Measurements from ENCODE around the gene SP7.
A peak's percentile ranks its signal among the peaks of the same experiment; 100 is the strongest.
"Not testable (repeated sequence)": the region's sequence is repeated elsewhere in the genome, so short reads cannot be mapped to it uniquely, and the experiment has no call there.

SP7 gene

DNA sequence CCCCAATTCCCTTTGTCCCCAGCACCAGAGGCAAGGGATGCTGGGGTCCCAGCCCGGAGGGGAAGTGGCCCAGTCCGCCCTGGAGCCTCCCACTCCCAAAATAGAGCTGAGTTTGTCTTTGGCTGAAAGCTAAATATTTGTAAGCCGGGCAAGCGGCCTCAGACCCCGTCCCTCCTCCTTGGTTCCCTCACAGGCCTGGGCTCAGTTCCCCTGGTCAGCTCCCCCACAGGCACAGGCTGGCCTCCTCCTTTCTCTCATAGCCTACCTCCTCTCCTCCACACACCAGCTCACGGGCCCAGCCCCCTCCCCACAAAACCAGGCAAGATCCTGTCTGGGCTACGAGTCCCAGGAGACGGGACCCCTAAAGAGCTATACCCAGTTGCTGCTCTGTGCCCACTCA lies 1.3 kb downstream of the SP7 start:
- H3K4me3 ChIP-seq (ENCODE audit: low read length in 2 of 2), result no peak overlapping the region
- H3K9ac ChIP-seq (ENCODE audit: low read depth in 1 of 2, low read length in 2 of 2), result no peak overlapping the region
- H3K9me3 ChIP-seq (ENCODE audit: control insufficient read depth in 2 of 2, low read length in 2 of 2), result no peaks in the 10 kb centered on the region
- no peaks in the 10 kb centered on the region for H3K4me1 ChIP-seq (ENCODE audit: control insufficient read depth in 2 of 2, insufficient read depth in 2 of 2, low read length in 2 of 2)
- H3K36me3 ChIP-seq (ENCODE audit: control insufficient read depth in 2 of 2, insufficient read depth in 2 of 2, low read length in 2 of 2), result no peaks in the 10 kb centered on the region
- H3K27me3 ChIP-seq (ENCODE audit: control insufficient read depth in 2 of 2, insufficient read depth in 2 of 2, low read length in 2 of 2), result peaks cover 22 to 26% of the 10 kb centered on the region in 2 donors
- no peak overlapping the region for H3K27ac ChIP-seq (ENCODE audit: low read depth in 2 of 2, low read length in 2 of 2)

DNA sequence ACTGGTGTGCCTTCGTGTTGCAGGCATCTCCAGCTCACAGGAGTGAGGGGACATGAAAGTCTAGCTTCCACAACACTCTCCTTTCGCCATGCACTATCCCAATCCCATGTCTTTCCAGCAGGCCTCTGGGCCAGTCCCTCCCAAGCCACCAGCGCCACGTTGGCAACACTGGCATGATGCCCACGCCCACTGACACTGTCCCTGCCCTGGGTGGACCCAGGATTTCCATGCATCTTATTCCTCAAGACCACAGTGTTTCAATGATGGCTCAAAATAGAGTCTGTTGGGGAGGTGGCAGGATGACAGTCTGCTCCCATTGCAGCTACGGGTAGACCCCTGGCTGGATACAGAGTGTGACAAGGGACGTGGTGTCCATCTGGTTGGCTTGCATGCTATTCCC lies 2.3 kb downstream of the SP7 start:
- no peak overlapping the region for H3K27ac ChIP-seq (ENCODE audit: low read depth in 2 of 2, low read length in 2 of 2)
- H3K27me3 ChIP-seq (ENCODE audit: control insufficient read depth in 2 of 2, insufficient read depth in 2 of 2, low read length in 2 of 2), result peaks cover 26 to 28% of the 10 kb centered on the region in 2 donors
- no peaks in the 10 kb centered on the region for H3K9me3 ChIP-seq (ENCODE audit: control insufficient read depth in 2 of 2, low read length in 2 of 2)
- no peaks in the 10 kb centered on the region for H3K4me1 ChIP-seq (ENCODE audit: control insufficient read depth in 2 of 2, insufficient read depth in 2 of 2, low read length in 2 of 2)
- H3K9ac ChIP-seq (ENCODE audit: low read depth in 1 of 2, low read length in 2 of 2), result no peak overlapping the region
- H3K36me3 ChIP-seq (ENCODE audit: control insufficient read depth in 2 of 2, insufficient read depth in 2 of 2, low read length in 2 of 2), result no peaks in the 10 kb centered on the region
- no peak overlapping the region for H3K4me3 ChIP-seq (ENCODE audit: low read length in 2 of 2)

DNA sequence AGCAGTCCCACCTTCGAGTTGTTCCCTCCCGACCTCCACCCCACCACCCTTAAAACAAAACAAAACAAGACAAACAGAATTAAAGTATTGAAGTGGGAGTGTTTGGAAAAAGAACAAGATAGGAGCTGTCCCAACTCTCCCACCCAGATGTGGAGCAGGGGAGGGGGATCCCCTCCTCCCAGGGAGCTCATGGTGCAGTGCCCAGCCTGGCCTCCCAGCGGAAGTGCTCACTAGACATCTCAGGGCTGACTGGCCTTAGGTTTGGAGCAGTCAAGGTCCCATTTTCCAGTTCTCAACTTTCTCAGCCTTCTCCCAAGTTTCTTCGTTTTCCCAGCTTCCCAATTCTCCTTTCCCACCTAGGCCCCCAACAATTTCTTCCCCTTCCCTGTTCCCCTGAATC lies 2.9 kb downstream of the SP7 start:
- Histone ChIP-seq H3K9ac (ENCODE audit: low read depth in 1 of 2, low read length in 2 of 2) (no peak overlapping the region), H3K9me3 (ENCODE audit: control insufficient read depth in 2 of 2, low read length in 2 of 2) (no peaks in the 10 kb centered on the region), H3K27ac (ENCODE audit: low read depth in 2 of 2, low read length in 2 of 2) (no peak overlapping the region), H3K4me3 (ENCODE audit: low read length in 2 of 2) (no peak overlapping the region), H3K4me1 (ENCODE audit: control insufficient read depth in 2 of 2, insufficient read depth in 2 of 2, low read length in 2 of 2) (no peaks in the 10 kb centered on the region), H3K27me3 (ENCODE audit: control insufficient read depth in 2 of 2, insufficient read depth in 2 of 2, low read length in 2 of 2) (peaks cover 21 to 32% of the 10 kb centered on the region in 2 donors), H3K36me3 (ENCODE audit: control insufficient read depth in 2 of 2, insufficient read depth in 2 of 2, low read length in 2 of 2) (no peaks in the 10 kb centered on the region)

- H3K4me3 ChIP-seq (ENCODE audit: low read length in 2 of 2), result no peak overlapping the region
- no peak overlapping the region for H3K27ac ChIP-seq (ENCODE audit: low read depth in 2 of 2, low read length in 2 of 2)
- no peaks in the 10 kb centered on the region for H3K9me3 ChIP-seq (ENCODE audit: control insufficient read depth in 2 of 2, low read length in 2 of 2)
- no peak overlapping the region for H3K9ac ChIP-seq (ENCODE audit: low read depth in 1 of 2, low read length in 2 of 2)
- H3K36me3 ChIP-seq (ENCODE audit: control insufficient read depth in 2 of 2, insufficient read depth in 2 of 2, low read length in 2 of 2), result no peaks in the 10 kb centered on the region
- peaks cover 18 to 34% of the 10 kb centered on the region in 2 donors for H3K27me3 ChIP-seq (ENCODE audit: control insufficient read depth in 2 of 2, insufficient read depth in 2 of 2, low read length in 2 of 2)
- no peaks in the 10 kb centered on the region for H3K4me1 ChIP-seq (ENCODE audit: control insufficient read depth in 2 of 2, insufficient read depth in 2 of 2, low read length in 2 of 2)
Observed at GRCh38 chr12:53332744-53333143, 3.4 kb downstream of the SP7 start.

DNA sequence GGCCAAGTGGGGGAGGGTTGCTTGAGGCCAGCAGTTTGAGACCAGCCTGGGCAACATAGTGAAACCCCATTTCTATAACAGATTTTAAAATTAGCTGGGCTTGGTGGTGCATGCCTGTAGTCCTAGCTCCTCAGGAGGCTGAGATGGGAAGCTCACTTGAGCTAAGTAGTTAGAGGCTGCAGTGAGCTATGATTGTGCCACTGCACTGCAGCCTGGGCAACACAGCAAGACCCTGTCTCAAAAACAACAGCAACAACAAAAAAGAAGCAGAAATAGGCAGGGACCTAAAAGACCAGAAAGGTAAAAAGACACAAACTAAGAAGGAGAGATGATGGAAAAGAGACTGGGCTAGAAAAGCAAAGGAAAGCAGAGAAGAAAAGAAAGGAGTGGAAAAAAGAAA lies 3.8 kb downstream of the SP7 start:
- H3K9ac ChIP-seq (ENCODE audit: low read depth in 1 of 2, low read length in 2 of 2); H3K36me3 ChIP-seq (ENCODE audit: control insufficient read depth in 2 of 2, insufficient read depth in 2 of 2, low read length in 2 of 2); H3K9me3 ChIP-seq (ENCODE audit: control insufficient read depth in 2 of 2, low read length in 2 of 2); H3K4me1 ChIP-seq (ENCODE audit: control insufficient read depth in 2 of 2, insufficient read depth in 2 of 2, low read length in 2 of 2); H3K27ac ChIP-seq (ENCODE audit: low read depth in 2 of 2, low read length in 2 of 2); H3K4me3 ChIP-seq (ENCODE audit: low read length in 2 of 2): not testable (repeated sequence)
- H3K27me3 ChIP-seq (ENCODE audit: control insufficient read depth in 2 of 2, insufficient read depth in 2 of 2, low read length in 2 of 2), result peaks cover 16 to 37% of the 10 kb centered on the region in 2 donors

- Histone ChIP-seq H3K36me3 (ENCODE audit: control insufficient read depth in 2 of 2, insufficient read depth in 2 of 2, low read length in 2 of 2) (no peaks in the 10 kb centered on the region), H3K4me1 (ENCODE audit: control insufficient read depth in 2 of 2, insufficient read depth in 2 of 2, low read length in 2 of 2) (peaks cover 4% of the 10 kb centered on the region in 2 donors)
Observed at GRCh38 chr12:53330671-53331070, 5.5 kb downstream of the SP7 start.

GRCh38 chr12:53328043-53328435 lies 8.1 kb downstream of the SP7 start:
- H3K4me1 ChIP-seq (ENCODE audit: control insufficient read depth in 2 of 2, insufficient read depth in 2 of 2, low read length in 2 of 2), result peaks cover 12 to 17% of the 10 kb centered on the region in 2 donors
- no peak overlapping the region for H3K4me3 ChIP-seq (ENCODE audit: low read length in 2 of 2)
- H3K9ac ChIP-seq (ENCODE audit: low read depth in 1 of 2, low read length in 2 of 2), result no peak overlapping the region
- no peaks in the 10 kb centered on the region for H3K9me3 ChIP-seq (ENCODE audit: control insufficient read depth in 2 of 2, low read length in 2 of 2)
- H3K27ac ChIP-seq (ENCODE audit: low read depth in 2 of 2, low read length in 2 of 2), result no peak overlapping the region
- no peaks in the 10 kb centered on the region for H3K36me3 ChIP-seq (ENCODE audit: control insufficient read depth in 2 of 2, insufficient read depth in 2 of 2, low read length in 2 of 2)
- peaks cover 0 to 42% of the 10 kb centered on the region in 2 donors for H3K27me3 ChIP-seq (ENCODE audit: control insufficient read depth in 2 of 2, insufficient read depth in 2 of 2, low read length in 2 of 2)

More at GRCh38 chr12:53330671-53331070, 5.5 kb downstream of the SP7 start:
- no peaks in the 10 kb centered on the region for H3K9me3 ChIP-seq (ENCODE audit: control insufficient read depth in 2 of 2, low read length in 2 of 2)
- H3K4me3 ChIP-seq (ENCODE audit: low read length in 2 of 2), result no peak overlapping the region
- no peak overlapping the region for H3K9ac ChIP-seq (ENCODE audit: low read depth in 1 of 2, low read length in 2 of 2)
- H3K27me3 ChIP-seq (ENCODE audit: control insufficient read depth in 2 of 2, insufficient read depth in 2 of 2, low read length in 2 of 2), result peaks cover 2 to 43% of the 10 kb centered on the region in 2 donors
- no peak overlapping the region for H3K27ac ChIP-seq (ENCODE audit: low read depth in 2 of 2, low read length in 2 of 2)

DNA sequence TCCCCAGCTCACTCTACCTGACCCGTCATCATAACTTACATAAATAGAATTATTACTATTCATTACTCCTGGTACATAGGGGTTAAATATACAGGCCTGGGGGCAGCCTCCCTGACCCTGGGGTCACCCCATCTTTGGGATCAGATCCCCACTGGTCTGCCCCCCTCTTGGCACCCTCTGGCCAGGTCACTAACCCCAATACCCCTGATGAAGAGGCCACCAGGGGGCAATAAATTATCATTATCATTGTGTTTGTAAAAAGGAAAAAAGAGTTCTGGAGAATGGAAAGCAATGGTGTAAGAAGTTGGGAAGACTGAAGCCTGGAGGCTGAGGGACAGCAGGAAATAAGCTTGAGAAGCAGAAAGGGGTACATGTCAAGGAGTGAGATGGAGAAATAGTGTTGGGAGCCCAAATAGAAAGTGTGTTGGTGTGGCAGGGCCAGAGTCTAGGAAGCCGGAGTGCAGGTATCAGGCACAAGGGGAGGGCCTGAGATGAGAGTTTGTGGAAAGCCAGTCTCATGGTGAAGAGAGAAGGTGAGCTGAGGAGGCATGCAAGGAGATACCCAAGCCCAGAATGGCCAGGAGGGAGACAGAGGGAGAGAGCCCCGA lies 8.6 kb downstream of the SP7 start:
- Histone ChIP-seq H3K4me1 (ENCODE audit: control insufficient read depth in 2 of 2, insufficient read depth in 2 of 2, low read length in 2 of 2) (peaks cover 12 to 17% of the 10 kb centered on the region in 2 donors), H3K36me3 (ENCODE audit: control insufficient read depth in 2 of 2, insufficient read depth in 2 of 2, low read length in 2 of 2) (no peaks in the 10 kb centered on the region), H3K9me3 (ENCODE audit: control insufficient read depth in 2 of 2, low read length in 2 of 2) (no peaks in the 10 kb centered on the region), H3K27me3 (ENCODE audit: control insufficient read depth in 2 of 2, insufficient read depth in 2 of 2, low read length in 2 of 2) (peaks cover 0 to 42% of the 10 kb centered on the region in 2 donors), H3K4me3 (ENCODE audit: low read length in 2 of 2) (no peak overlapping the region), H3K27ac (ENCODE audit: low read depth in 2 of 2, low read length in 2 of 2) (no peak overlapping the region), H3K9ac (ENCODE audit: low read depth in 1 of 2, low read length in 2 of 2) (no peak overlapping the region)

DNA sequence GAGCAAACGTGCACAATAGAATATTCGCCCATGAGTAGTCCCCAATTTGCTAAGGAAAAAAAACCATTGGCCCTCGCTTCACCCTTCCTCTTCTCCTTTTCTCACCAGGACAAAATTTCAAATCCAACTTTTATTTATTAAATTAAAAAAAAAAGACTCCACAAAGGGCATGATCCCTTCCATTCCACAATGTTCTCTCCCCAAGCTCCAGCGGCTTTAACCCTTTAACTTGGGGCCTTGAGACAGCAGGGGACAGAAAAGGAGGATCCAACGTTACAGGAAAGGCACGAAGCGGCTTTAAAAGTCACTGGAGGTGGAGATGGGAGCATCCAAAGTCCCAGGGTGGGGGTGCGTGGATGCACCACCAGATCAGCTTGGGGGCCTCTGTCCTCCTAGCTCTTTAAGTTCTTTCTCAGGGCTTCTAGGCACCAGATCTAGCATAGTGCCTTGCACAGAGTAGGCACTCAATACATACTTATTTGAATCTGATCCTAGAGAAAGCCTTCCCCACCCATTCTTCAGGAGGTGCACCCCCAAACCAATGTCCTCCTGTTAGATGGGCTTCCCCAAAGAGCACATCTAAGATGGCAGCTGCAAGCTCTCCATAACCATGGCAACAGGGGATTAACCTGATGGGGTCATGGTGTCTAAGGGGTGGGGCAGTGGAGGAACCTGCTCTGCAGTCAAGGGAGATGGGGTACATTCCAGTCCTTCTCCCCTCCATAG lies 9.5 kb downstream of the SP7 start:
- Histone ChIP-seq H3K36me3 (ENCODE audit: control insufficient read depth in 2 of 2, insufficient read depth in 2 of 2, low read length in 2 of 2) (no peaks in the 10 kb centered on the region), H3K4me1 (ENCODE audit: control insufficient read depth in 2 of 2, insufficient read depth in 2 of 2, low read length in 2 of 2) (peaks cover 17 to 22% of the 10 kb centered on the region in 2 donors), H3K27ac (ENCODE audit: low read depth in 2 of 2, low read length in 2 of 2) (no peak overlapping the region), H3K27me3 (ENCODE audit: control insufficient read depth in 2 of 2, insufficient read depth in 2 of 2, low read length in 2 of 2) (peaks cover 0 to 36% of the 10 kb centered on the region in 2 donors), H3K9ac (ENCODE audit: low read depth in 1 of 2, low read length in 2 of 2) (no peak overlapping the region), H3K4me3 (ENCODE audit: low read length in 2 of 2) (no peak overlapping the region), H3K9me3 (ENCODE audit: control insufficient read depth in 2 of 2, low read length in 2 of 2) (no peaks in the 10 kb centered on the region)

DNA sequence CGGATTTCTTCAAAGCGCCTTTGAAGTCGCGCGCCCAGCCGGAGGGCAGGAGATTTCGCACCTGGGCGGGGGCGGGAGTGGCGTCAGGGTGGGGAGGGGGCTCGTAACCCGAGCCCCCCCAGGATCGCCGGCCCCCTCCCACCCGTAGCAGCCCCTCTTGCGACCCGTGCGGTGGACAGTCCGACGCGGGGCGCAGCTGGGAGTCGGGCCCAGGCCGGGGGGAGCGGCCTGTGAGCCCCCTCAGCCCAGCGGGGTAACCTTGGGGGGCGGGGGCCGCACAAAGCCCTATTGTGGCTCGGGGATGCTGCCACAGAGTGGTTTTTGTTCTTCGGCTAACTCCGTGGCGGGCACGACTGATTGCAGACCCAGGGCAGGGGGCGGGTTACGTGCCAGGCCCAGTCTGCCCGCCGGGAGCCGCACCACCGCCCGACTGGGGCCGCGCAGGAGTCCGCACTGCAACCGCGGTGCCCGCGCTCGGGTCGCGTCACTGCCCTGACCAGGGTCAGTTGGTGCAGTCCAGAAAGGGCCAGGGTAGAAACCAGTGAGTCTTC lies 10.6 kb downstream of the SP7 start:
- H3K4me1 ChIP-seq (ENCODE audit: control insufficient read depth in 2 of 2, insufficient read depth in 2 of 2, low read length in 2 of 2), result peaks cover 22 to 28% of the 10 kb centered on the region in 2 donors
- H3K9ac ChIP-seq (ENCODE audit: low read depth in 1 of 2, low read length in 2 of 2), result peak overlapping the region; percentile 32 to 73
- no peaks in the 10 kb centered on the region for H3K36me3 ChIP-seq (ENCODE audit: control insufficient read depth in 2 of 2, insufficient read depth in 2 of 2, low read length in 2 of 2)
- H3K9me3 ChIP-seq (ENCODE audit: control insufficient read depth in 2 of 2, low read length in 2 of 2), result no peaks in the 10 kb centered on the region
- H3K27me3 ChIP-seq (ENCODE audit: control insufficient read depth in 2 of 2, insufficient read depth in 2 of 2, low read length in 2 of 2), result peaks cover 0 to 32% of the 10 kb centered on the region in 2 donors
- peak overlapping the region; percentile 82 to 90 for H3K27ac ChIP-seq (ENCODE audit: low read depth in 2 of 2, low read length in 2 of 2)
- H3K4me3 ChIP-seq (ENCODE audit: low read length in 2 of 2), result peak overlapping the region; percentile 70 to 71

Measured in mucosa of rectum (tissue), 2 donors.